ENCODE results near the gene TGFA.
A peak's percentile ranks its signal among the peaks of the same experiment; 100 is the strongest.

Gene TGFA

GRCh38 chr2:70536517-70537055 is 17.0 kb downstream of the TGFA start:
- H3K36me3 Mint-ChIP-seq: peaks cover 7% of the 10 kb centered on the region

GRCh38 chr2:70535573-70535972 is 18.1 kb downstream of the TGFA start:
- H3K27me3 Mint-ChIP-seq: no peaks in the 10 kb centered on the region
- peak overlapping the region; percentile 11 for H3K27ac Mint-ChIP-seq
- peaks cover 7% of the 10 kb centered on the region for H3K36me3 Mint-ChIP-seq
- H3K4me1 Mint-ChIP-seq: peaks cover 6% of the 10 kb centered on the region
- H3K9me3 Mint-ChIP-seq: peaks cover 6% of the 10 kb centered on the region
- H3K4me3 Mint-ChIP-seq: no peak overlapping the region

More at GRCh38 chr2:70536517-70537055, 17.0 kb downstream of the TGFA start:
- H3K4me1 Mint-ChIP-seq: peaks cover 4% of the 10 kb centered on the region
- H3K4me3 Mint-ChIP-seq: no peak overlapping the region
- H3K9me3 Mint-ChIP-seq: peaks cover 6% of the 10 kb centered on the region
- H3K27me3 Mint-ChIP-seq: no peaks in the 10 kb centered on the region
- H3K27ac Mint-ChIP-seq: no peak overlapping the region

DNA sequence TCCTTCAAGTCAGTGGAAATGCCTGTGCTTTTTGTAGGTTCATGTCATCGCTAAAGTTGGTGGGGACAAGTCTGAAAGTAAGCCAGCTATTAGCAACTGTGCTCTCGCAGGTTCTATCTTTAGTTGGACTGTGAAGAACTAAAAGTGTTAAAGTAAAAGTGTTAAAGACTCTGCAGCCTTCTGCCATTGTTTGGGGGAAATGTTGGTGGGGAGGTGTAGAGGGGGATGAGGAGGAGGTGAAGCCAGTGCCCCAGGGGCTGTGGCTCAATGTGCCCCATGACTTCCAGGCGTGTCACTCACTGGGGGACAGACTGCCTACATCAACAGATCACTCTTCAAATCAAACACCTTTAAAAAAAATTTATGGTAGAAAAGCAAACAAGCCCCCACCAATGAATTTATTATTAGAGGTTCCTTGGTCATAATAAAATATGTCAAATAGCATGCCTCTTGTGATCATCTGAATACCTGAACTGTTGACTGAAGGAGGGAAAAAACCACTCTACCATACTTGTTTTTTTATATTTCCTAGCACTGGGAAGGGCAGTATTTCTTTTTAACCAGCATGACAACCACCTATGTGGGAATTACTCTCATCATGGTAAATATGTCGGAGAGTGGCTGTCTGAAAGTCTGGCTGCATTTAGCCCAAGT is 19.3 kb downstream of the TGFA start:
- Mint-ChIP-seq H3K27me3 (no peaks in the 10 kb centered on the region), H3K36me3 (peaks cover 7% of the 10 kb centered on the region), H3K4me3 (no peak overlapping the region), H3K9me3 (peaks cover 6% of the 10 kb centered on the region), H3K4me1 (peaks cover 6% of the 10 kb centered on the region), H3K27ac (no peak overlapping the region)

DNA sequence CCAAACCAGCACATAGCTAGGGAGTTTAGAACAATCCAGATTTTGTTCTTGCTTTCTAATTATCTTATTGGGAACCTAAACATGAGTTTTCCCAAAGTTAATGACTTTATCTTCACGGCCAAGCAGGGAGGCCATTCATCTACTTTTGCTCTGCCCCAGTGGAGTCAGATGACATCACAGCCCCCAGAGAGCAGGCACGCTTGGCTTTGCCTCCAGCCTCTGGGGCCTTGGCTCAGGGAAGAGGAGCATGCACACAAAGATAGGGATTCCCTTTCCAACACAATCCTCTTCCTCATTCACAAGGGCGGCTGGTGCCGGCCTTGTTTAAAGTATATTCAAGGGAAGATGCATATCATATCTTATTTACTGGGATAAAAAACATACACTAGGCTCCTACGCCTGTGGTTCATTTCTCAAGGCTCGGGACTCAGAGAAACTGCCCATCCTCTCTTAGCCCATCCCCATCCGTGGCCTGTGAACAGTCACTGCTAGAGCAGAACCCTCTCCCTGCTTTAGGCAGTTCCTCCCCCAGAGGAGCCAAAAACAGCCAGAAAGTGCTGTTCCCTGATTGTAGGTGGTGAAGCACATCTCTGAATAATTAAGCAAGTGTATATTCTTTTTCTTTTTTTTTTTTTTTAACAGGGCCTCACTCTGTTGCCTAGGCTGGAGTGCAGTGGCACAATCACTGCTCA is 21.2 kb downstream of the TGFA start:
- Mint-ChIP-seq H3K4me3 (no peak overlapping the region), H3K27ac (no peak overlapping the region), H3K36me3 (peaks cover 5% of the 10 kb centered on the region), H3K27me3 (no peaks in the 10 kb centered on the region), H3K9me3 (peaks cover 6% of the 10 kb centered on the region), H3K4me1 (peaks cover 6% of the 10 kb centered on the region)

GRCh38 chr2:70531419-70532086 is 22.1 kb downstream of the TGFA start:
- Mint-ChIP-seq H3K4me1 (peaks cover 6% of the 10 kb centered on the region), H3K27me3 (no peaks in the 10 kb centered on the region), H3K27ac (no peak overlapping the region), H3K36me3 (peaks cover 5% of the 10 kb centered on the region), H3K9me3 (peaks cover 6% of the 10 kb centered on the region), H3K4me3 (no peak overlapping the region)

DNA sequence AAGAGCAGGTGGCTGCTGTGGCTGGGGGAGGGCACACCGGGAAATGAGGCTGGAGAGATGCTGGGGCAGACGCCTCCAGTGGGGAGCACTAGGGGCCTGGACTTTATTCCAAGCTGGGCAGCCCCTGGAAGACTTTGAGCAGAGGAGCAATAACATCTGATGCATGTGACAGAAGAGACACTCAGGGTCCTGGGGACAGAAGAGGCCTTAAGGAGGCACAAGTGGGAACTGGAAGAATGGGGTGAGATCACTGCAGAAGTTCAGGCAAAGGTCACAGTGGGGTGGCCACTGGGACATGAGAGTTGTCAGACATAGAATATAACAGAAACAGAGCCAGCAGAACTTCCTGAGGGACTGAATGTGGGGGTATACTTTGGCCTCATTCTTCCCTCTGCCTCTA is 24.0 kb downstream of the TGFA start:
- Mint-ChIP-seq H3K27ac (no peak overlapping the region), H3K36me3 (peaks cover 2% of the 10 kb centered on the region), H3K4me1 (peaks cover 10% of the 10 kb centered on the region), H3K4me3 (no peak overlapping the region), H3K27me3 (no peaks in the 10 kb centered on the region), H3K9me3 (no peaks in the 10 kb centered on the region)

GRCh38 chr2:70528929-70529328 is 24.7 kb downstream of the TGFA start:
- Mint-ChIP-seq H3K4me1 (peaks cover 17% of the 10 kb centered on the region), H3K4me3 (no peak overlapping the region), H3K27me3 (no peaks in the 10 kb centered on the region), H3K27ac (no peak overlapping the region), H3K36me3 (peaks cover 2% of the 10 kb centered on the region), H3K9me3 (no peaks in the 10 kb centered on the region)

GRCh38 chr2:70528276-70528675 is 25.4 kb downstream of the TGFA start:
- Mint-ChIP-seq H3K36me3 (peaks cover 2% of the 10 kb centered on the region), H3K27me3 (no peaks in the 10 kb centered on the region), H3K4me1 (peaks cover 23% of the 10 kb centered on the region), H3K4me3 (no peak overlapping the region), H3K9me3 (no peaks in the 10 kb centered on the region), H3K27ac (no peak overlapping the region)

DNA sequence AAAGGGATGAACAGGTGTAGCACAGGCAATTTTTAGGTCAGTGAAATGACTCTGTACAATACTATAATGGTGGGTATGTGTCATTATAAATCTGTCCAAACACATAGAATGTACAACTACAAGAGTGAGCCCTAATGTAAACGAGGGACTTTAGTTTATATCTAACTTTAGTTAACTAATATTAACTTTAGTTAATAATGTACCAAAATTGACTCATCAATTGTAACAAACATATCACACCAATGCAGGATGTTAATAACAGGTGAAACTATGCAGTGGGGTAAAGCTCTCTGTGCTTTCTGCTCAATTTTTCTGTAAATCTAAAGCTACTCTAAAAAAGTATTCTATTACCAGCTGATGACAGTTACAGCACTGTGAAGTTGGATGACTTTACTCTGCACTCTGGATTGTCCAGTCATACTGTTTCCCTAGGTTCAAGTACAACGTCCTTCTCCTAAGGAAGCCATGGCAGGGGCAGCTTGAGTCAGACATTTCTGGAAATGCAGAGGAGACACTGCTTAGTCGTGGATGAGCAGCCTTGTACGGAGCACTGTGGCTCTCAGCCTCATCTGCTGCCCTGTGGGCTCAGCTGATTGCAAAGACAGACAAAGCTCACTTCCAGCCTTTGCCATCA is 26.1 kb downstream of the TGFA start:
- Mint-ChIP-seq H3K27ac (no peak overlapping the region), H3K4me1 (peaks cover 24% of the 10 kb centered on the region), H3K9me3 (no peaks in the 10 kb centered on the region), H3K36me3 (peaks cover 2% of the 10 kb centered on the region), H3K4me3 (no peak overlapping the region), H3K27me3 (no peaks in the 10 kb centered on the region)

GRCh38 chr2:70526126-70526525 is 27.5 kb downstream of the TGFA start:
- no peaks in the 10 kb centered on the region for H3K36me3 Mint-ChIP-seq
- no peaks in the 10 kb centered on the region for H3K27me3 Mint-ChIP-seq
- H3K27ac Mint-ChIP-seq: no peak overlapping the region

GRCh38 chr2:70525032-70525431 is 28.6 kb downstream of the TGFA start:
- no peak overlapping the region for H3K27ac Mint-ChIP-seq
- H3K9me3 Mint-ChIP-seq: no peaks in the 10 kb centered on the region
- H3K4me1 Mint-ChIP-seq: peaks cover 19% of the 10 kb centered on the region
- H3K27me3 Mint-ChIP-seq: no peaks in the 10 kb centered on the region
- H3K36me3 Mint-ChIP-seq: no peaks in the 10 kb centered on the region
- no peak overlapping the region for H3K4me3 Mint-ChIP-seq

More at GRCh38 chr2:70526126-70526525, 27.5 kb downstream of the TGFA start:
- Mint-ChIP-seq H3K4me3 (no peak overlapping the region), H3K4me1 (peaks cover 19% of the 10 kb centered on the region), H3K9me3 (no peaks in the 10 kb centered on the region)

DNA sequence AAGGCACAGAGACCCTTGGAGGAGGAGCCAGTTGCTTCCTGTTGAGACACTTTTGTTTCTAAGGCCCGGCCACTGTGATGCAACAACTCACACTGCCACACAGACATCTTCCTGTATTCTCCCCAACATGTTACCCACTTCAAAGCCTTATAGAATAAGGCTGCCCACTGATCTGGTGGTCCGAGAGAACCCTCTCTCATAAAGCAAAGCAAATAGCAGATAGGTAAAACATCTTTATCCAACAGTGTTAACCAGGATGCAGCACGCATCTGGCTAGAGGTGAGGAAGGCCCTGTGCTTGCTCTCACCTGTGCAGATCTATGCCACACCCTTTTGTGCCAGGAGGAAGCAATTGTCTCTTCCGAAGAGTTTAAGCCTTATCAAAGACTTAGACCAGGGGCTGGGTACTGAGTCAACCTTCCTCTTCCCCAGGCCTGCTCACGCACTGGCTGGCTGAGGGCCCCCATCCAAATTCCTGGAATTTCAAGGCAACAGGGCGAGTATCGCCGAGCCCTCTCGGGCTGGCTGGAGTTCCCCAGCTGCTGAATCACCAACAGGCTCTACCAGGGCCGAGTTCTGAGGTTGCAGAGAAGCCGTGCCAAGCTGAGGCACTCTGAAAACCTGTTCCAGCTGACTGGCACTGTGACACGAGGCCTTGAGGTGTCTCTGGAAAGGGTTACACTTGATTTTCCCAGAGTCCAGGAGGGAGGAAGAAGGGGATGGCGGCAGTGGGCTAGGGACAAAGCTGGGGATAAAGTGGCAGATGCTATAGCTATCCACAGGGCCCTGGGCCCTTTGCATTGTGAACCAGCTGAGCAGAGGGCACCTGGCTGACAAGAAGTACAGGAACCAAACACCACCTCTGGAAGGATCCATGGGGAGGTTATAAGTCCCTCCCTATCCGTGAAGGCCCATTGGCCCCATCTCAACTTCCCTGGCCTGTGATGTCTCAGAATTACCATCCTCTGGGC is 29.3 kb downstream of the TGFA start:
- Mint-ChIP-seq H3K9me3 (no peaks in the 10 kb centered on the region), H3K4me1 (peaks cover 19% of the 10 kb centered on the region), H3K27me3 (no peaks in the 10 kb centered on the region), H3K36me3 (no peaks in the 10 kb centered on the region), H3K4me3 (peak overlapping the region; percentile 15), H3K27ac (peak overlapping the region; percentile 25)

- Mint-ChIP-seq H3K27ac (peak overlapping the region; percentile 42), H3K27me3 (no peaks in the 10 kb centered on the region), H3K9me3 (no peaks in the 10 kb centered on the region), H3K4me1 (peaks cover 19% of the 10 kb centered on the region), H3K4me3 (peak overlapping the region; percentile 19), H3K36me3 (no peaks in the 10 kb centered on the region)
Measured at GRCh38 chr2:70523672-70523995, 30.0 kb downstream of the TGFA start.

DNA sequence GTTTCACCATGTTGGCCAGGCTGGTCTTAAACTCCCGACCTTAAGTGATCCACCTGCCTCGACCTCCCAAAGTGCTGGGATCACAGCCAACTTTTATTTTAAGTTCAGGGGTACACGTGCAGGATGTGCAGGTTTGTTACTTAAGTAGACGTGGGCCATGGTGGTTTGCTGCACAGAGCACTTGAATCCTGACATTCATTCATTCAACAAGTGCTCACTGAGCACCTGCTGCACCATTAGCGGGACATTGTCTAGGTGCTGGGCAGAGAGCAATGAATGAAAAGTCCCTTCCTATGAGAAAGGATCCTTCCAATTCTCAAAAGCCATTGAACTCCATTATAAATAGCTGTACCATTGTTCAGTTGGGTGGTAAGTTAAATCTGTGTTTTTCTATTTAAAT is 31.0 kb downstream of the TGFA start:
- Mint-ChIP-seq H3K9me3 (no peaks in the 10 kb centered on the region), H3K4me3 (no peak overlapping the region), H3K27ac (no peak overlapping the region), H3K36me3 (no peaks in the 10 kb centered on the region), H3K27me3 (no peaks in the 10 kb centered on the region), H3K4me1 (peaks cover 19% of the 10 kb centered on the region)

DNA sequence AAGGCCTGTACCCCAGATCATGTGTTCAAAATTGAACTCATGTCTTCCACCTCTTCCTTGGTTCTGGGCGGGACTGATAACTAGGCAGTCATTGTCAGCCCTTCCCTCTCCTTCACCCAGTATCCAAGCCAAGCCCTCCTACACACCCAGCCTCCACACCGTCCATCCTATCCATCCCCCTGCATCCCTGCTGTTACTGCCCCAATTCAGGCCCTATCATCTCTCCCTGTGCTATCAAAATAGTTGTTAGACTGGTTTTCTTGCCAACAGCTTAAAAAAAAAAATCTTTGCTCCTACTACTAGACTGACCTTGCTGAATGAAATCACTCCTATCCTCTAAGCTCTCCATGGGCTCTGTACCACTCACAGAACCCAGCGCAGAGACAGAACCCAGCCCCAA is 32.8 kb downstream of the TGFA start:
- no peak overlapping the region for H3K4me3 Mint-ChIP-seq
- H3K27me3 Mint-ChIP-seq: no peaks in the 10 kb centered on the region
- no peaks in the 10 kb centered on the region for H3K9me3 Mint-ChIP-seq
- no peak overlapping the region for H3K27ac Mint-ChIP-seq
- peaks cover 37% of the 10 kb centered on the region for H3K4me1 Mint-ChIP-seq
- no peaks in the 10 kb centered on the region for H3K36me3 Mint-ChIP-seq
